Fibroblast of lung (primary cell): ENCODE data around the gene DPH7.

ENCODE experiments used
- CTCF ChIP-seq, 2 donors: IDR thresholded peaks in 1 of 2; conservative IDR thresholded peaks in 1 of 2; 1 replicate in 1 of 2; 2 replicates in 1 of 2; pipeline ENCODE4 v1.5.1; 2011 to 2012; ENCODE audit warnings: low read length in 2 of 2, control low read depth in 1 of 2, inconsistent platforms in 1 of 2, low read depth in 1 of 2, mild to moderate bottlenecking in 1 of 2
- EZH2 ChIP-seq: IDR thresholded peaks from 2 replicates; pipeline ENCODE4 v1.5.1; 2012; ENCODE audit warnings: low read length, control low read depth, mild to moderate bottlenecking; ENCODE audit errors: missing control alignments

- no peak for TF ChIP-seq EZH2
- no peak for TF ChIP-seq CTCF (conservative IDR thresholded peaks at IDR 0.05 in 1 of 2, IDR thresholded peaks at IDR 0.05 in 1 of 2; ENCODE audit: low read depth in 1 of 2, low read length in 2 of 2)
Measured at GRCh38 chr9:137540536-137540935, 38.2 kb downstream of the DPH7 start.
